Right renal pelvis (tissue), 4 donors: ENCODE measurements around the gene NOS3. TPM values are rescaled to one million over a fixed set of nuclear protein-coding genes. Genes with fewer than 3 reads are reported as not detected.
A peak's percentile ranks its signal among the peaks of the same experiment; 100 is the strongest.
"Not testable (repeated sequence)": the region's sequence is repeated elsewhere in the genome, so short reads cannot be mapped to it uniquely, and the experiment has no call there.

ENCODE experiments used
- DNase-seq, 4 donors: peaks; one replicate each; pipeline ENCODE4 v3.0.0-alpha.2; 2013; ENCODE audit warnings: low read depth in 4 of 4, low spot score in 3 of 4, missing footprints in 1 of 4
- polyA plus RNA-seq, 4 donors: library from polyadenylated mRNA; unstranded; fragments of 120-200 nt; gene quantifications; one replicate each; pipeline ENCODE4 v1.2.1, GENCODE V29; 2013; ENCODE audit not compliant: insufficient read length in 4 of 4

The NOS3 gene
- polyA plus RNA-seq, 4 donors = 9.1 to 14.2 (median 10.3) TPM

DNA sequence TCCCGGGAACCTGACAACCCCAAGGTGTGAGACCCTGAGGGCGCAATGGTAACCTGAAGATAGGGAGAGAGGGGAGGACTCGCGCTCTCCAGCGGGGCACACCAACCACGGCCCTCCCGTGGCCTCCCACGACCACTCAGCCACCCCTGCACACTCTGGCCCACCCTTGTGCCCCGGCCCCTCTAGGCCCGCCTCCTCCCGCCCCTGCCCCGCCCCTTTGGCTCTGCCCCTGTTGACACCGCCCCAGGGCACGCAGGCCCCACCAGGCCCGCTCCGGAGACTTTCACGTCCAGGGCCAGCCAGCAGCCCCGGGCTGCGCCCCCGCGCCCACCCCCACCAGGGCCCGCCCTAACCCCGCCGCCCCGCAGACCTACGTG is 22.5 kb downstream of the NOS3 start:
- DNase-seq = no peak

DNA sequence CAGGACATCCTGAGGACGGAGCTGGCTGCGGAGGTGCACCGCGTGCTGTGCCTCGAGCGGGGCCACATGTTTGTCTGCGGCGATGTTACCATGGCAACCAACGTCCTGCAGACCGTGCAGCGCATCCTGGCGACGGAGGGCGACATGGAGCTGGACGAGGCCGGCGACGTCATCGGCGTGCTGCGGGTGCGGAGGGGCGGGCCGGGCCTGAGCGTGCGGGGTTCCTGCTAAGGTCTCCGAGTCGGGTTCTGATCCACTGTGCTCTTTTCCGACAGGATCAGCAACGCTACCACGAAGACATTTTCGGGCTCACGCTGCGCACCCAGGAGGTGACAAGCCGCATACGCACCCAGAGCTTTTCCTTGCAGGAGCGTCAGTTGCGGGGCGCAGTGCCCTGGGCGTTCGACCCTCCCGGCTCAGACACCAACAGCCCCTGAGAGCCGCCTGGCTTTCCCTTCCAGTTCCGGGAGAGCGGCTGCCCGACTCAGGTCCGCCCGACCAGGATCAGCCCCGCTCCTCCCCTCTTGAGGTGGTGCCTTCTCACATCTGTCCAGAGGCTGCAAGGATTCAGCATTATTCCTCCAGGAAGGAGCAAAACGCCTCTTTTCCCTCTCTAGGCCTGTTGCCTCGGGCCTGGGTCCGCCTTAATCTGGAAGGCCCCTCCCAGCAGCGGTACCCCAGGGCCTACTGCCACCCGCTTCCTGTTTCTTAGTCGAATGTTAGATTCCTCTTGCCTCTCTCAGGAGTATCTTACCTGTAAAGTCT is 23.1 kb downstream of the NOS3 start:
- DNase-seq = peak in 1 of 4 donors; percentile 74

DNA sequence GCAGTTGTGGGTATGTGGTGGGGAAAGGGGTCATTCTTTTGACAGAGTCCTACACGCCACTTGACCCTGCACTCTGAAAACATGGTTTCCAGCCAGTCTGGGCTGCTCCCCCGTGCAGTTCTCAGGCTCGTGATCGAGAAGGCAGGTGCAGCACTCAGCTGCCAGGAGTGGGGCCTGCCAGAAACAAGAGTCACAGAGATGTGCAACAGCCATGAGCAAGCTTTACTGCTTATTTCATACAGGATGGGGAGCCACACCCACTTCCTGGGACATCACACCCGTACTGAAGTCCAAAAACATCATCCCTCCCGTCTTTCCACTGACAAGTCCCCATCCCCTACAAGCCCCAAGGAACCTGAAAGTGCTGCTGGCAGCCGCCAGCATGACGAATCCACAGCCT is 24.1 kb downstream of the NOS3 start:
- DNase-seq = no peak

DNA sequence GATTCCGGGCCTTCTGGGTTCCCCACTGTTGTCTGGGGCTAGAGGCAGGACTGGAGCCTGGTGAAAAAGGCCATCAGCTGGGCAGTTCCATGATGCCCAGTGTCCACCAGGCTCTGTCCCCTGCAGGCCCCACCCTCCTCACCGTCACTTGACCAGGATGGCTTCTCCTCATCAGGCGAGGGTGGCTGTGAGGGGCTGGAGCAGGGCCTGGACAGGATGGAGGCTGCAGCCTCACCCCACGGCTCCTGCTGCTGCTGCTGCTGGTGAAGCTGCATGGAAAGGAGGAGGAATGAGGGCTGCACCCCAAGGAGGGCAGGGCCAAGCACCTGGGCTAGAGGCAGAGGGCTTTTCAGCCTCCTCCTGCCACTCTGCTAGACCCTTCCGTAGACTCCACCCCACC is 25.1 kb downstream of the NOS3 start:
- DNase-seq = no peak

DNA sequence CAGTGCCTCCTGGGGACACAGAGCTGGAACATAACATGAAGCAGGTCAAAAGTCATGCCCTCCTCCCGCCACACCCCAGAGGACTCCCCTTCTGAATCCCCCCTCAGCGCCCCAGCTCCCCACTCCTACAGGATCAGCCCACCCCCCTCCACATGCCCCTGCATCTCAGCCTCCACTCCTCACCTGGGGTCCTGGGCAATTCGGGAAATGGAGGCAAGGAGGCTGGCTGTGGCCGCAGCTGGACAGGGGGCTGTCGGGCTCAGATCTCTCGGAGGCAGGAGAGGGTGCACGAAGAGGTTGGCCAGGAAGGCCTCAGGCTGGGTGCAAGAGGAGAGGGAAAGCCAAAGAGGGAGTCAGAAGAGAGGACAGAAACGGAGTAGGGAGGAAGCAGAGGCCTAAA is 25.7 kb downstream of the NOS3 start:
- no peak for DNase-seq

DNA sequence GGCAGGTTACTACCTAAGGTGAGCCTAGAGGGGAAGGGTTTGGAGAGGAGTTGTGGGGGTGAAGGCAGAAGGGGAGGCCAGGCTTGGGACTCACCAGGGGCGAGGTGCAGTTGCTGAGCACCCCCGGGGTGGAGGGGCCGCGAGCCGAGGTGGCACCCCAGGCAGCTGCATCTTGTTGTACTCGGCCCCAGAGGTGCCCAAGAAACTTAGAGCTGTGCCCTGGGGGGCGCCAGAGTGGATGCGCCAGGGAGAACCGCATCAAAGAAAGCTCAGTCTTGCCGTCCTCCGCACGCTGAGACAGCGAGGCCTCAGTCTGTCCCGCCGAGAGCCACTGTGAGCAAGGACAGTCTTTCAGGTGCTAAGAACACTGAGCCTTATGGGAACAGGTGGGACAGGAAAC is 26.1 kb downstream of the NOS3 start:
- no peak for DNase-seq

DNA sequence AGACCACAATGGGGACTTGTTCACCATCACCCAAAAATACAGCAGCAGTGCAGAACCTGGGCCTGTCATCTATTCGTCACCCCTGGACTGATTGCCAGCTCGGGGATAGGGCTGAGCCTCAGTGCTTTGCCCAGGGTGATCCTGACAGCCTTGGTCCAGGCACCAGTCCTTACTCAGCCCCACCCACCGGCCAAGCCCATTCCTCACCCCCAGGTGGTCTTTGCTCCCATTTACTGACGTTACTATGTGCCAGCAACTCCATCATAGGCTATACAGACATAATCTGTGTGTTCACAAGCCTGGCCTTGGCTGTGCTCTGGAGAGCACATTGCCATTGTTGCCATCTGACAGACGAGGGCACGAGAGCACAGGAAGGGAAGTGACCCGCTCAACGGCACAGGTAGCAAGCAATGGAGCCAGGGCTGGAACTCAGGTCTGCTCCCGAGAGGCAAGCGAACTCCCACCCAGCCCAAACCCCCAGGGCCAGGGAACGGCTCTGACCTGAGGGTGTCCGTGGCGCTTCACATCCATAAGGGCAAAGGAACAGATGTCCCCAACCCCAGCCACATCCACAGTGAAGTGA is 26.6 kb downstream of the NOS3 start:
- no peak for DNase-seq

DNA sequence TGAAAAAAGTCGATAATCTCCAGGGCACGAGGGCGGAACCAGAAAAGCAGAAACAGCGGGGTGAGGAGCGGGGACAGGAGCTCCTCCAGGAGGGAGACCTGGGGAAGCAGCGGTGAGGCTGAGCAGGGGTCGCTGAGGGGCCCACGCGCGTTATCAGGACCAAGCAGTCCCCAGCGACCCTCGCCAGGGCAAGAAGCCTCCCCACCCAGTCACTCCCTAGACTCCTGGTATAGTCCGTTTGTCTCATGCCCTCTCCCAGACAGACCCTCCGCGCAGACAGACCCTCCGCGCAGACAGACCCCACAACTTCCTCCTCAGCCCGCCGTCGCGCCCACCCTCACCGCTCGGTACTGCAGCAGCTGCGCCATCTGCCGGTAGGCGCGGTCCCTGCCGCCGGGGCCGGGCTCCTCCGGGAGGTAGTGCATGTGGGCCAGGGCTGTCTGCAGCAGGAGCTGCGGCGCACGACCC is 27.2 kb downstream of the NOS3 start:
- no peak for DNase-seq

DNA sequence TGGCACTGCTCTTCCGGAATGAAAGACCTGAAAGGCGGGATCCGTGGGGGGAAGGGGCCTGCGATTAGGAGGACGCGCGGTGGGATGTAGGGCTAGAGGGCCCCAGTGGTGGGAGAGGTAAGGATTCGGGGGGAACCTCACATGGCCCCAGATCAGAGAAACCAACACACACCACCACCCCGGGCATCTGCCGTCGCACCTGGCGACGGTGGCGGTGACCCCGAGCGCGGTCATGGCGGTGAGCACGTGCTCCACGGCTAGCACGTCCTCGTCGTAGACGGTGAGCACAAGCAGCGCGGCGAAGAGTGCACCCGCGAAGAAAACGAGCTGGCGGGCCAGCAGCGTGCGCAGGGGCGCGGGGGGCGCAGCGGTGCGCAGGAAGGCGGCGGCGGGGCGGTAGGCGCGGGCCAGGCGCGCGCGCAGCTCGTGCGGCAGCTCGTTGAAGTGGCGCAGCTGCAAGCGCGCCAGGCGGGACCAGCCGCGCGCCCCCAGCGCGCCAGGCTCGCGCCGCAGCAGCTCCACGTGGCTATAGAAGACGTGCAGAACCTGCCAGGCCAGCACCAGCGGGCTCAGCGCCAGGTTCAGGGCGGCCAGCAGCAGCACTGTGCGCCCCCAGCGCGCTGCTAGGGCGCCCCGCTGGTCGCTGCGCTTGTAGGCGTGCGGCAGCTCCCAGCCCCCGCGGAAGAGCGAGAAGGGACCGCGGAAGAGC is 27.8 kb downstream of the NOS3 start:
- no peak for DNase-seq

DNA sequence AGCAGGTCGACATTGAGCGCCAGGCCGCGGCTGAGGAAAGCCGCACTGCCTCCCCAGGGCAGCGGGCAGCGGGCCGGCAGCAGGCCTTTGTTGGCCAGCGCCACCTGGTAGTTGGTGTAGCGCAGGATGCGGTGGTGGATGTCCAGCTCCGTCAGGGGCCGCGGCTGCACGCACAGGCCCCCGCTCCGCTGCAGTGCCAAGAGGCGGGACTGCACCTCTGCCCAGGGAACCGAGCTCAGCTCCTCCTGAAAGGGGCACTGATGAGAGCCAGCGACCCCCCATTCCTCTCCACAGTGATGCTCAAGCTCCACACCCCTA is 28.3 kb downstream of the NOS3 start:
- no peak for DNase-seq

DNA sequence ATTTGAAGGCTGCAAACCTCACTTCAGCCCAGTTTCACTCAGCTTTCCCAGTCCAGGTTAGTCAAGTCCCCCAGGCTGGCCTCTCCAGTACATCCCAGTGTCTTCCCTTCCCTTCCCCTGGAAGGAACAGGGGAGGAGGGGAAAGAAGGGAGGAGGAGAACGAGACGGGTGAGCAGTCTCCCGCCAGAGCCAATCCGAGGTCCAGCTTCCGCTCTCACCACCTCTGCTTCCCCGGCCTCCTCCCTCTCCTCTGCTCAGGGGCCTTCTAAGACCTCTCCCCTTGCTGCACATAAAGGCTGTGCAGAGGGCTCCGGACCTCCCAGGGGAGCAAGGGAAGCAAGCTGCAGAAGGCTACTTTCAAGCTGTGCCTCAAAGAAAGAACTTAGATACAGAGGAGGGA is 29.4 kb downstream of the NOS3 start:
- no peak for DNase-seq

DNA sequence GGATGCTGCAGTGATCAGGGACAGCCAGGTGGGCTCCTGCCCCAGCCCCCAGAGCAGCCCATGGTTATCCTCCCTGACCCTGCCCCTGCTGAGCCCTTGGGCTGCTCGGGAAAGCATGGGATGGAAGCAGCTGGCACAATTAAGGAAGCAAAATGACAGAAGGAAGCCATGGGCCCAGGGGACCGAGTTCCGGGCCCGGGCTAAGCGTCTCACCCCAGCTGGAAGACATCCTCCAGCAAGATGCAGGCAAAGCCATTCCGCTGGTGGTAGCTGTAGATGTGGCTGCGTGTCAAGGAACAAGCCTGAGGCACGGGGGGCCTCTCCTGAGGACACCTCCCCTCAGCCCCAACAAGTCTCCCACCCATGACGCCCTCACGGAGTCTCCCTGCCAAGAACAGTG is 32.4 kb downstream of the NOS3 start:
- DNase-seq = no peak

DNA sequence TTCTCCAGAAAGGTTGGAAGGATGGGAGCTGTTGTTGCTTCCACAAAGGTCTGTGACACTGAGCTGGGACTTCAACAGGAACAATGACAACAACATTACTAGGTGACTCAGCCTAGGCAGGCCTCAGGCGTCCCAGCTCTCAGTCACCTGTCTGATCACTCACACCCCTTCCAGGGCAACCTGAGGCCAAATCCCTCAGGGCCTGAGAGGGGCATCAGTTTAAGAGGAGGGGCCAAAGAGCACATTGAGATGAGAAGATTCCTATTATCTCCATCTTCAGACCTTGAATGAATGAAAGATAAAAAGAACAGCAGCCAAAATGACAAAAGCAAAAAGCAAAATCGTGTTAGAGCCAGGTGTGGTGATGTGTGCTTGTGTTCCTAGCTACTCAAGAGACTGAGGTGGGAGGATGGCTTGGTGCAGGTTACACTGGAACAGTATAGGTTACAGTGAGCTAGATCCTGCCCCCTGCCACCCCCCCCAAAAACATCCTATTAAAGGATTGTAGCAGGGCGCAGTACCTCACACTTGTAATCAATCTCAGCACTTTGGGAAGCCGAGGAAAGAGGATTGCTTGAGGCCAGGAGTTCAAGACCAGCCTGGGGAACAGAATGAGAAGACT is 33.7 kb downstream of the NOS3 start, which contains the start of gene ATG9B:
Gene ATG9B (minus strand): TSS at position 60 of the 622 bp plus-strand sequence. CDS start 71 bp downstream, outside the sequence.
- no peak for DNase-seq

DNA sequence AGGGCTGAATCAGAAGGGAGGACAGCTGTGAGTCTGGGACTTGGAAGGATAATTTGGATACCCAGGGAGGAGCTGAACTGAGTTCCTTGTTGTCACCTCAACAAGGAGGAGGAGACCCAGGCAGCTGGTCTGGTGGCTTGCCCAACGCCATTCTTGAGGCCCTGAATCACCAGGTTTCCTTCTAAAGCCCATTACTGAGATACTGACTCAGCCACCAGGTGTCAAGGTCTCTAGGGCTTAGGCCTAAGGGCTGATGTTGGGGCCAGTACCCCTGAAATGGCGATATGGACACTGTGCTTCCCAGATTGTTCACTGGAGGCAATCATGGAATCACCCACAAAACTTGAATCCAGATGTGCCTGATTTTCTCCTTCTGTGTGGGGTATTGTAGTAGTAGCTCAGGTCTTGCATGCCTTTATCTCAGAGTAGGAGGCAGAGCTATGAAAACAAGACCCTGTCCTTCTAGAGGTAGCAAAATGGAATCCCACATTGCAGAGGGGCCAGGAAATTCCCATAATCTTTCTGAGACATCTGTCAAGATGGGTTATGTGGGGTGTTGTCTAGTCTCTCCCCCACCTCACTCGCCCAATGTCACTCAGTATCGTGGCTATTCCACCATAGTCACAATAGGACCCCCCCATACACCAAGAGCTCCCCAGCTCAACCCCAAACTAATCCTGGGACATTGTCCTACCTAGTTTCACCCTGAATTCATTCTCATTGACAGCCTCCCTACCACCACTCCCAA is 35.3 kb downstream of the NOS3 start:
- DNase-seq = no peak

DNA sequence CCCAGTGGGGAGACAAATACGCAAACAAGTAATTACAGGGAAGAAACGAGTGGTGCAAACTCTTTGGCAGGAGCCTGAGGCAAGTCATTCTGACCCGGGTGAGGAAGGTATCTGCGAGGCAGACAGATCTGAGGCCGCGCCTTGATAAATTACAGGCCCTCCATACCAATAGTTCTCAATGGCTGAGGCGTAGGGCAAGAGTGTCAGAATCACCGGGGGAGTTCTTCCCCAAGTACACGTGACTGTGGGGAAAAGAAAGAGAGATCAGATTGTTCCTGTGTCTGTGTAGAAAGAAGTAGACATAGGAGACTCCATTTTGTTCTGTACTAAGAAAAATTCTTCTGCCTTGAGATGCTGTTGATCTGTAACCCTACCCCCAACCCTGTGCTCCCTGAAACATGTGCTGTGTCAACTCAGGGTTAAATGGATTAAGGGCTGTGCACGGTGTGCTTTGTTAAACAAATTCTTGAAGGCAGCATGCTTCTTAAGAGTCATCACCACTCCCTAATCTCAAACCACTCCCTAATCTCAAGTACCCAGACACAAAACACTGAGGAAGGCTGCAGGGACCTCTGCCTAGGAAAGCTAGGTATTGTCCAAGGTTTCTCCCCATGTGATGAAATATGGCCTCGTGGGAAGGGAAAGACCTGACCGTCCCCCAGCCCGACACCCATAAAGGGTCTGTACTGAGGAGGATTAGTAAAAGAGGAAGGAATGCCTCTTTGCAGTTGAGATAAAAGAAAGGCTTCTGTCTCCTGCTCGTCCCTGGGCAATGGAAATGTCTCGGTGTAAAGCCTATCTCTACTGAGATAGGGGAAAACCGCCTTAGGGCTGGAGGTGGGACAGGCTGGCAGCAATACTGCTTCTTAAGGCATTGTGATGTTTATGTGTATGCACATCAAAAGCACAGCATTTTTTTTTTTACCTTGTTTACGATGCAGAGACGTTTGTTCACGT is 36.2 kb downstream of the NOS3 start:
- not testable (repeated sequence) for DNase-seq

DNA sequence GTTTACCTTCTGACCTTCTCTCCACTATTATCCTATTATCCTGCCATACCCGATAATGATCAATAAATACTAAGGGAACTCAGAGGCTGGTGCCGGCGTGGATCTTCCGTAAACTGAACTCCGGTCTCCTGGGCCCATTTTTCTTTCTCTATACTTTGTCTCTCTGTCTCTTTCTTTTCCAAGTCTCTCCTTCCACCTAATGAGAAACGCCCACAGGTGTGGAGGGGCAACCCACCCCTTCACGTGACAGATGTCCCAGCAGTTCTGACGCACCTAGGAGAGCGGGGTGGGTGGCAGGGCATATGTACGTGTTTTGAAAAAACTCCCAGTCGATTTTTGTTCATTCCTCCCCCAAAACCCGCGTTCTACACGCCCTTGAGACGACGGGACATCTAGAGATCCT is 36.9 kb downstream of the NOS3 start:
- DNase-seq = not testable (repeated sequence)

DNA sequence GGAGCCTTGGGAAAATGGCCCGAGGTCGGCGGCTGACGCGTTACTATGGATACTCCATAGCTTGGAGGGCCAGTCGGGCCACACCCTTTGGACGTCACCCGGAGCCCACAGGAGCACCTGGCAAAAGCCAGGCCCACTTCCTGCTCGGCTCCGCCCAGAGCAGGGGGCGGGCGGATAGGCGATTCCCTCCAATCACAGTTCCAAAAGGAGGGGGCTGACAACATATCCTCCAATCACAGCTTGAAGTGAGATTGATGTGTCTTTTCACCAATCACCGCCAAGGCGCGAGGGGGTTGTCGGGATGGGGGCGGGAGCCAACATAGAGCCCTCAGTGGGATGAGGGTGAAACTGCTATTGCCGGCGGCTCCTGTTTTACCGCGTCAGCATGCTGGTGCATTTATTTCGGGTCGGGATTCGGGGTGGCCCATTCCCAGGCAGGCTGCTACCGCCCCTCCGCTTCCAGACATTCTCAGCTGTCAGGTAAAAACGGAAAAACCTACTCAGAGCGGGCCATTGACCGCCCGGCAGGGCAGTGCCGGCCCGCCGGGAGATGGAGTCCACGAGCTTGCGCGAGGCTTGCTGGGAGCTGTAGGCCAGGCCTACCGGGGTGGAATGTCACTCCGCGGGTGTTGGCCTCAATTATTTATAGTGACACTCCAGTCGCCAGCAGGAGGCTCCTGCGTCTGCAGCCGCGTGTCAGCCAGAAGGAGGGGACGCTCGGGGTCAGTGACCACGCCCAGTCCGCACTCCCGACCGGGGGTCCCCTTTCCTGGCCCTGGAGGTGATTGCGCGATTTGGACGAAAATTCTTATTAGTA is 37.5 kb downstream of the NOS3 start, which contains the start of gene ABCB8:
Gene ABCB8 (plus strand): TSS at position 320 of the 817 bp plus-strand sequence. CDS start 66 bp downstream, at position 386.
- peak; percentile 99 to 100 (median 99) for DNase-seq

DNA sequence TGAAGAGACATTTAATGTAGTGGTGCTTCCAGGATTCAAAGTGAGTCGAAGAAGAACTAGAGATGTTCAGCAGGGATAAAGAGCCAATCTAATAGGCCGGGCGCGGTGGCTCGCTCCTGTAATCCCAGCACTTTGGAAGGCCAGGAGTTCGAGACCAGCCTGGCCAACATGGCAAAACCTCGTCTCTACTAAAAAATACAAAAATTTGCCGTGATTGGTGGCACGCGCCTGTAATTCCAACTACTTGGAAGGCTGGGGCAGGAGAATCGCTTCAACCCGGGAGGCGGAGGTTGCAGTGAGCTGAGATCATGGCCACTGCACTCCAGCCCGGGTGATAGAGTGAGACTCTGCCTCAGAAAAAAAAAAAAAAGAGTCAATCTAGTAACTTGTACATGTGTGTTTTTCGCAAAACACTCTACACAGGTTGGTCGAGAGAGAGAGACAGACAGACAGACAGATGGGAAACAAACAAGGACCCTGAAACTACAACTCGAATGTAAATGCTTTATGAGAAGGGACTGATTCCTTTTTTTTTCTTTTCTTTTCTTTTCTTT is 38.2 kb downstream of the NOS3 start:
- no peak for DNase-seq
